CD4-positive, alpha-beta T cell treated with Interleukin-10 for 1 hour (primary cell): Measurements from ENCODE around the gene KLHDC10.
"Not testable (repeated sequence)": the region's sequence is repeated elsewhere in the genome, so short reads cannot be mapped to it uniquely, and the experiment has no call there.

Experiments
- DNase-seq: peaks from one replicate; pipeline ENCODE4 v3.0.0-alpha.2; 2020

Gene KLHDC10

GRCh38 chr7:130069978-130070860, at the start of gene KLHDC10:
Gene KLHDC10, plus strand, starts transcription at chr7:130070534. Its CDS starts 110 bp downstream, at chr7:130070644.
- peak; percentile 98 for DNase-seq

- no peak for DNase-seq
Observed at GRCh38 chr7:130021105-130021834, 49.1 kb upstream of the KLHDC10 start.

- DNase-seq: no peak
Observed at GRCh38 chr7:130022115-130022514, 48.2 kb upstream of the KLHDC10 start.

DNA sequence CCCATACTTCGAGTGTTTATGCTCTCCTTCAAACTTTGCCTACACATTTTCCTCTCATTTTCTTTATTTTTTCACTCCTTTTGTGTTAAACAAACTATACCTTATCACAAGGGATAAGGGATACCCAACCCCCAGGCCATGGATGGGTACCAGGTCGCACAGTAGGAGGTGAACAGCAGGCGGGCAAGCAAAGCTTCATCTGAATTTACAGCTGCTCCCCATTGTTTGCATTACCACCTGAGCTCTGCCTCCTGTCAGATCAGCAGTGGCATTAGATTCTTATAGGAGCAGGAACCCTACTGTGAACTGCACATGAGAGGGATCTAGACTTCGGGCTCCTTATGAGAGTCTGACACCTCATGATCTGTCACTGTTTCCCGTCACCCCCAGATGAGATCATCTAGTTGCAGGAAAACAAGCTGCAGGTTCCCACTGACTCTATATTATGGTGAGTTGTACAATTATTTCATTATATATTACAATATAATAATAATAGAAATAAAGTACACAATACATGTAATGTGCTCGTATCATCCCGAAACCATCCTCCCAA, 47.6 kb upstream of the KLHDC10 start:
- DNase-seq: no peak

DNA sequence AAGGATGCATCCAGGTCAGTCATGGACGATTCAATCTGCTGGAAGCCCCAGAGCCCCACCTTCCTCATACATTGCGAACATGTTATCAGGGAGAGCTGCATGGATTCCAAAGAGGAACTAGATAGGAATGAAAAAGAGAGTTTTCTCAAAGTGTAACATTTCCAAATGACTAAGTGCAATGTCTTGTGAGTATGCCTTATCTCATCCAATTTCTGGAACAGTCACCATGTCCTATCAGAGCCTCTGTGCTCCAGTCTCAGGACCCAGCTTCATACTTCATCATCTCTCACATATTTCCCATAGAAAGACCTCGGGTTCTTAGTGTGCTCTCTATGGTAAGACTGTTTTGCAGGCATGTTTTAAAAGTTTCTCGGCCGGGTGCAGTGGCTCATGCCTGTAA, 45.9 kb upstream of the KLHDC10 start:
- no peak for DNase-seq

GRCh38 chr7:130032698-130033097, 37.6 kb upstream of the KLHDC10 start:
- DNase-seq: no peak

DNA sequence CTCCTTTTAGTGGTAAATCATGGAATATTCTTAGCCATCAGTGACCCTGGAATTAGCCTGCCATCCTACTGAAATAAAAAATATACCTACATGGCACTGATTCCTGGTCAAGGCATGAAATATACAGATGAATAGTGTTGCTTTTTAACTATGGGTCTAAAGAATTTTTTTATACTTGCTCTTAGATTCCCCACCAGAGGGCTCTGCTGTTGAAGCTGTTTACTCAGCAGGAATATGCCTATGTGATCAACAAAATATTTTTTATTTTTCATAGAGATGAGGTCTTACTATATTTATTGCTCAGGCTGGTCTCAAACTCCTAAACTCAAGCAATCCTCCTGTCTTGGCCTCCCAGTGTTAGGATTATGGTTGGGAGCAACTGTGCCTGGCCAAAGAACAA, 32.6 kb upstream of the KLHDC10 start:
- no peak for DNase-seq

DNA sequence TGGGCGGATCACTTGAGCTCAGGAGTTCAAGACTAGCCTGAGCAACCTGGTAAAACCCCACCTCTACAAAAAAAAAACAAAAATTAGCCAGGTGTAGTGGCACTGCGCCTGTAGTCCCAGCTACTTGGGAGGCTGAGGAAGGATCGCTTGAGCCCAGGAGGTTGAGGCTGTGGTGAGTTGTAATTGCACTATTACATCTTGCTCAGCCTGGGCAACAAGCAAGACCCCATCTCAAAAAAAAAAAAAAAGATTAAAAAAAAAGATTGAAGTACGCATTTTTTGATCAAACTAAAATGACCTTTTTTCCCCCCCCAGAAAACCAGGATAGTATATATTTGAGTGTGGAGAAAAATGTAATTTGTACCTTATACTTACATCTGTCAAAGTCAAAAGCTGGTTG, 29.8 kb upstream of the KLHDC10 start:
- DNase-seq: no peak

DNA sequence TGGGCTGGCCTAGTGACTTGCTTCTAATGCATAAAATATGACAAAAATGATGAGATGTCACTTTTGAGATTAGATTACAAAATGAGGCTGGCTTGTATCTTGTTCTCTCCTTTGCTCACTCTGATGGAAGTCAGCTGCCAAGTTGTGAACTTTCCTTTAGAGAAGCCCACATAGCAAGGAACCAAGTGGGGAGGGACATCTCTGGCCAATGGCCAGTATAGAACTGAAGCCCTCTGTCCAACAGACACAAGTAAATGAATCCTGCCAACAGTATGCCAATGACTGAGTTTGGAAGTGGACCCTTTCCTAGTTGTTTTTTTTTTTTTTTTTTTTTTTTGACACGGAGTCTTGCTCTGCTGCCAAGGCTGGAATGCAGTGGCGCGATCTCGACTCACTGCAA, 22.5 kb upstream of the KLHDC10 start:
- DNase-seq: no peak

- DNase-seq: no peak
Observed at GRCh38 chr7:130048906-130049305, 21.4 kb upstream of the KLHDC10 start.

GRCh38 chr7:130052250-130052649, 18.1 kb upstream of the KLHDC10 start:
- not testable (repeated sequence) for DNase-seq

DNA sequence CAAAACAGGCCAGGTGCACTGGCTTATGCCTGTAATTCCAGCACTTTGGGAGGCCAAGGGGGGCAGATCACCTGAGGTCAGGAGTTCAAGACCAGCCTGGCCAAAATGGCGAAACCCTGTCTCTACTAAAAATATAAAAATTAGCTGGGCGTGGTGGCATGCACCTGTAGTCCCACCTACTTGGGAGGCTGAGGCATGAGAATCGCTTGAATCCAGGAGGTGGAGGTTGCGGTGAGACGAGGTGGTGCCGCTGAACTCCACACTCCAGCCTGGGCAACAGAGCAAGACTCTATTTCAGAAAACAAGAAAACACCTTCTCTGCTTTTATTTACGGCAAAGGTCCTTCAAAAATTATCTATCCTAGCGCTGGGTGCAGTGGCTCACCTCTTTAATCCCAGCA, 15.1 kb upstream of the KLHDC10 start:
- not testable (repeated sequence) for DNase-seq

- no peak for DNase-seq
Observed at GRCh38 chr7:130062246-130062645, 8.1 kb upstream of the KLHDC10 start.

GRCh38 chr7:130063036-130063435, 7.3 kb upstream of the KLHDC10 start:
- peak; percentile 72 for DNase-seq

- not testable (repeated sequence) for DNase-seq
Observed at GRCh38 chr7:130064580-130064926, 5.8 kb upstream of the KLHDC10 start.

DNA sequence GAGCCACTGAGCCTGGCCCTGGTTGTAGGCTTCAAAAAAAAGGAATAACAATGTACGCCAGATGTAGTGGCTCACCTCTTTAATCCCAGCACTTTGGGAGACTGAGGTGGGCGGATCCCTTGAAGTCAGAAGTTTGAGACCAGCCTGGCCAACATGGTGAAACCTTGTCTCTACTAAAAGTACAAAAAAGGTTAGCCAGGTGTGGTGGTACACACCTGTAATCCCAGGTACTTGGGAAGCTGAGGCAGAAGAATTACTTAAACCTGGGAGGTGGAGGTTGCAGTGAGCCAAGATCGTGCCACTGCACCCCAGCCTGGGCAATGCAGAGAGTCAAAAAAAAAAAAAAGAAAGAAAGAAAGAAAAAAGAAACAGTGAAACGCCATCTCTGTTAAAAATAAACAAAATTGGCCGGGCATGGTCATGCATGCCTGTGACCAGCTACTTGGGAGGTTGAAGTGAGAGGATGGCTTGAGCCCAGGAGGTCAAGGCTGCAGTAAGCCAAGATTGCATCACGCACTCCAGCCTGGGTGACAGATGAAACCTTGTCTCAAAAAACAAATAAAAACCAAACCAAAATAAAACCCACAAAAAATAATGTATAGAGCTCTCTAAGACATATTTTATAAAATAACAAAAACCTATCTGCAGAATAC, 4.7 kb upstream of the KLHDC10 start:
- no peak for DNase-seq

- no peak for DNase-seq
Observed at GRCh38 chr7:130069179-130069977, 956 bp upstream of the KLHDC10 start.

DNA sequence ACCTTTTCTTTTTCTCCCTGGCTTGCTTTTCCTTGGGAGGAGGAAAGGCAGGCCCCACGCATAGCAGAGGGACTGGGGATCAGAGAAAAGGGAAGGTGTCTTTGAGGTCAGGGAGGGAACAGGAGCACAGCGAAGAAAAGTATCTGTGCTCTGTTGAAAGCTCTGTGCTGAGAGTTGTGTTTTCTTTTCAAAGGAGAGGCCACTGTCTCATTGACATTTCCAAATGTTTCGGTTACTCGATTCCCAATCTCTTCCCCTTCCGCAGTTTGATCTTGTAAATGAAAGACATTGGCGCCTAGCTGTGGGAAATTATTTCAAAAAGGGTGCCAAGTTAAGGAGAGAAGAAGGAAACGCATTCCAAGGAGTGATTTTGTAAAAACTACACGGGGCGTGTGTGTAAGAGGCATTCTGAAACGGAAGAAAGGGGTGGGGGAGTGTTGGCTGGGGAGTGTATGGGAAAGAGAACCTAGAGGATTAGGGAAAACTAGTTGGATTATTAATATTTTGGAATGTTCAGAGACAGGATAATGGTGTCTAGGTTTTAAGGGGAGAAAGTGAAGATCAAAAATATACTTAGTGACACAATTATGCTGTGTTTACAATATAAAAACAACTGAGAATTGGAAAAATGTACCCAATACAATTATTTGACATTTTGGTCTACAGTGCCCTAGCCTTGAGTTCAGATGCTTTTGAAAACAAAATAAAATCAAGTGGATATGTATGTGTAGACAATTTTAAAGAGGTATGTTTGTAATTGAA, 708 bp downstream of the KLHDC10 start:
- DNase-seq: no peak

- peak; percentile 81 for DNase-seq
Observed at GRCh38 chr7:130071701-130072622, 1.6 kb downstream of the KLHDC10 start.

- no peak for DNase-seq
Observed at GRCh38 chr7:130079846-130080394, 9.6 kb downstream of the KLHDC10 start.
